ENCODE results near the gene IL27RA.
A peak's percentile ranks its signal among the peaks of the same experiment; 100 is the strongest.
"Not testable (repeated sequence)": the region's sequence is repeated elsewhere in the genome, so short reads cannot be mapped to it uniquely, and the experiment has no call there.

The IL27RA gene

GRCh38 chr19:14019100-14019499 is 12.5 kb upstream of the IL27RA start:
- Histone ChIP-seq H3K4me3 (IDR thresholded peaks at IDR 0.05; ENCODE audit: insufficient read depth, low read depth, low read length) (no peak overlapping the region), H3K4me1 (ENCODE audit: low read depth, poor library complexity, severe bottlenecking) (peaks cover 41% of the 10 kb centered on the region), H3K9ac (no peak overlapping the region), H3K4me2 (peak overlapping the region; percentile 3; the same call in 1 of the 2 replicates), H3K27ac (no peak overlapping the region), H4K20me1 (ENCODE audit: insufficient read depth) (no peaks in the 10 kb centered on the region), H3K36me3 (ENCODE audit: insufficient read depth) (no peaks in the 10 kb centered on the region), H2AFZ (ENCODE audit: low read depth) (no peak overlapping the region), H3K79me2 (ENCODE audit: insufficient read depth, low read depth) (no peaks in the 10 kb centered on the region), H3K27me3 (ENCODE audit: insufficient read depth, low read depth) (no peaks in the 10 kb centered on the region)
- no peak for TF ChIP-seq CTCF (conservative IDR thresholded peaks at IDR 0.05; ENCODE audit: low read depth, low read length)

- H3K79me2 ChIP-seq (ENCODE audit: insufficient read depth, low read depth); H4K20me1 ChIP-seq (ENCODE audit: insufficient read depth); H3K9ac ChIP-seq; H2AFZ ChIP-seq (ENCODE audit: low read depth); H3K36me3 ChIP-seq (ENCODE audit: insufficient read depth); H3K27ac ChIP-seq; H3K27me3 ChIP-seq (ENCODE audit: insufficient read depth, low read depth); H3K4me2 ChIP-seq; H3K4me3 ChIP-seq (IDR thresholded peaks at IDR 0.05; ENCODE audit: insufficient read depth, low read depth, low read length): not testable (repeated sequence)
- H3K4me1 ChIP-seq (ENCODE audit: low read depth, poor library complexity, severe bottlenecking): peaks cover 34% of the 10 kb centered on the region
These were observed 11.8 kb upstream of the IL27RA start for GRCh38 chr19:14019739-14020138.

DNA sequence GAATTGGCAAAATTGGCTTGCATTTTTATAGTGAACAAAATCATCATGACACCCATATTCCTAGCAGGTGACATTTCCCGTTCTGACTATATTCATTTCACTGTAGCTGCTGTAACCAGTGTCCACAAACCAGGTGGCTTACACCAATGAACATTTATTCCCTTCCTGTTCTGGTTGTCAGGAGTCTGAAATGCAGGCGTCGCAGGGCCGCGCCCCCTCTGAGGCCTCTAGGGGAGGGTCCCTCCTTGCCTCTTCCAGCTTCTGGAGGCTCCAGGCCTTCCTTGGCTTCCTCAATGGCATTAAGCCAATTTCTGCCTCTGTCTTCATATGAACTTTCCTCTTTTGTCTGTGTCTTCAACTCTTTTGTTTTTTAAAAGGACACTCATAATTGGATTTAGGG is 10.1 kb upstream of the IL27RA start:
- no peaks in the 10 kb centered on the region for H3K36me3 ChIP-seq (ENCODE audit: insufficient read depth)
- H3K27me3 ChIP-seq (ENCODE audit: insufficient read depth, low read depth): no peaks in the 10 kb centered on the region
- no peaks in the 10 kb centered on the region for H4K20me1 ChIP-seq (ENCODE audit: insufficient read depth)
- no peak overlapping the region for H2AFZ ChIP-seq (ENCODE audit: low read depth)
- peaks cover 19% of the 10 kb centered on the region for H3K4me1 ChIP-seq (ENCODE audit: low read depth, poor library complexity, severe bottlenecking)
- no peak for TF ChIP-seq CTCF (conservative IDR thresholded peaks at IDR 0.05; ENCODE audit: low read depth, low read length)
- no peak overlapping the region for H3K9ac ChIP-seq
- no peak overlapping the region for H3K4me2 ChIP-seq
- no peaks in the 10 kb centered on the region for H3K79me2 ChIP-seq (ENCODE audit: insufficient read depth, low read depth)
- H3K4me3 ChIP-seq (IDR thresholded peaks at IDR 0.05; ENCODE audit: insufficient read depth, low read depth, low read length): no peak overlapping the region
- H3K27ac ChIP-seq: no peak overlapping the region

DNA sequence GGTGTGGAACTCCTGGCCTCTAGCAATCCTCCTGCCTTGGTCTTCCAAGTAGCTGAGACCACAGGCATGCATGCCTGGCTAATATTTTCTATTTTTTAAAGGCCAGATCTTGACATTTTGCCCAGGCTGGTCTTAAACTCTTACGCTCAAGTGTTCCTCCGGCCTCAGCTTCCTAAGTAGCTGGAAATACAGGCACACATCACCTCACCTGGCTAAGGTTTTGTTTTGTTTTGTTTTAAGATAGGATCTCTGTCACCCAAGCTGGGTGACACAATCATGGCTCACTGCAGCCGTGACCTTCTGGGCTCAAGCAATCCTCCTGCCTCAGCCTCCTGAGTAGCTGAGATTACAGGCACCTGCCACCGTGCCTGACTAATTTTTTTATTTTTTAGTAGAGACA is 9.1 kb upstream of the IL27RA start:
- Histone ChIP-seq H3K4me3 (IDR thresholded peaks at IDR 0.05; ENCODE audit: insufficient read depth, low read depth, low read length) (no peak overlapping the region), H3K4me2 (no peak overlapping the region), H3K4me1 (ENCODE audit: low read depth, poor library complexity, severe bottlenecking) (peaks cover 13% of the 10 kb centered on the region), H3K27me3 (ENCODE audit: insufficient read depth, low read depth) (no peaks in the 10 kb centered on the region), H2AFZ (ENCODE audit: low read depth) (no peak overlapping the region), H4K20me1 (ENCODE audit: insufficient read depth) (no peaks in the 10 kb centered on the region), H3K9ac (no peak overlapping the region), H3K36me3 (ENCODE audit: insufficient read depth) (no peaks in the 10 kb centered on the region), H3K27ac (no peak overlapping the region), H3K79me2 (ENCODE audit: insufficient read depth, low read depth) (no peaks in the 10 kb centered on the region)
- TF ChIP-seq CTCF (conservative IDR thresholded peaks at IDR 0.05; ENCODE audit: low read depth, low read length): no peak

GRCh38 chr19:14023404-14024235 is 7.9 kb upstream of the IL27RA start:
- Histone ChIP-seq H3K27me3 (ENCODE audit: insufficient read depth, low read depth) (no peaks in the 10 kb centered on the region), H3K36me3 (ENCODE audit: insufficient read depth) (no peaks in the 10 kb centered on the region), H3K79me2 (ENCODE audit: insufficient read depth, low read depth) (no peaks in the 10 kb centered on the region), H3K27ac (no peak overlapping the region), H3K4me3 (IDR thresholded peaks at IDR 0.05; ENCODE audit: insufficient read depth, low read depth, low read length) (no peak overlapping the region), H2AFZ (ENCODE audit: low read depth) (peak overlapping the region; percentile 35; the same call in 1 of the 2 replicates), H4K20me1 (ENCODE audit: insufficient read depth) (no peaks in the 10 kb centered on the region), H3K4me1 (ENCODE audit: low read depth, poor library complexity, severe bottlenecking) (peaks cover 7% of the 10 kb centered on the region), H3K9ac (no peak overlapping the region), H3K4me2 (no peak overlapping the region)
- peak; percentile 41; the same call in 1 of the 2 replicates for TF ChIP-seq CTCF (conservative IDR thresholded peaks at IDR 0.05; ENCODE audit: low read depth, low read length)

GRCh38 chr19:14026652-14027192 is 4.8 kb upstream of the IL27RA start:
- H3K4me3 ChIP-seq (IDR thresholded peaks at IDR 0.05; ENCODE audit: insufficient read depth, low read depth, low read length); H3K79me2 ChIP-seq (ENCODE audit: insufficient read depth, low read depth); H3K27ac ChIP-seq; H3K27me3 ChIP-seq (ENCODE audit: insufficient read depth, low read depth); H3K4me1 ChIP-seq (ENCODE audit: low read depth, poor library complexity, severe bottlenecking); H3K36me3 ChIP-seq (ENCODE audit: insufficient read depth); H4K20me1 ChIP-seq (ENCODE audit: insufficient read depth); H3K4me2 ChIP-seq; H3K9ac ChIP-seq; H2AFZ ChIP-seq (ENCODE audit: low read depth): not testable (repeated sequence)

Measured in KMS-11 (cell line).